GM12892 (cell line): ENCODE data around the gene RAP2A.

Experiments used
- DNase-seq: peaks from one replicate; pipeline ENCODE4 v3.0.0; 2011; ENCODE audit not compliant: insufficient read length
- FAIRE-seq: peaks from 2 replicates; lab custom pipeline; 2011; peaks lifted over from hg19 to GRCh38; lab: Jason Lieb, UNC
- POLR2A ChIP-seq: IDR thresholded peaks from 2 replicates; pipeline ENCODE4 v1.6.1; 2011; ENCODE audit warnings: low read depth, low read length, control low read depth
- POLR2AphosphoS5 ChIP-seq: IDR thresholded peaks from 2 replicates; pipeline ENCODE4 v1.6.1; 2011; ENCODE audit warnings: low read depth, low read length, control low read depth
- TAF1 ChIP-seq: IDR thresholded peaks from 2 replicates; pipeline ENCODE4 v1.6.1; 2011; ENCODE audit warnings: low read depth, mild to moderate bottlenecking, control low read depth, low read length, borderline replicate concordance

Gene RAP2A

GRCh38 chr13:97464561-97464960 lies 30.6 kb downstream of the RAP2A start:
- TF ChIP-seq TAF1 (no peak), POLR2A (no peak), POLR2AphosphoS5 (no peak)
- DNase-seq: no peak
- no peak for FAIRE-seq

- DNase-seq (no peak), FAIRE-seq (no peak)
- TF ChIP-seq TAF1 (no peak), POLR2A (no peak), POLR2AphosphoS5 (no peak)
Observed at GRCh38 chr13:97466722-97467121, 32.8 kb downstream of the RAP2A start.

GRCh38 chr13:97468331-97468730 lies 34.4 kb downstream of the RAP2A start:
- FAIRE-seq (no peak), DNase-seq (no peak)
- TF ChIP-seq POLR2A: no peak
- no peak for TF ChIP-seq TAF1
- no peak for TF ChIP-seq POLR2AphosphoS5

GRCh38 chr13:97471711-97472110 lies 37.7 kb downstream of the RAP2A start:
- no peak for TF ChIP-seq TAF1
- TF ChIP-seq POLR2AphosphoS5: no peak
- TF ChIP-seq POLR2A: no peak
- DNase-seq (no peak), FAIRE-seq (no peak)

- no peak for TF ChIP-seq TAF1
- no peak for TF ChIP-seq POLR2AphosphoS5
- TF ChIP-seq POLR2A: no peak
- DNase-seq (no peak), FAIRE-seq (no peak)
Observed at GRCh38 chr13:97474349-97474980, 40.5 kb downstream of the RAP2A start.

- TF ChIP-seq POLR2A: no peak
- TF ChIP-seq POLR2AphosphoS5: no peak
- no peak for TF ChIP-seq TAF1
- FAIRE-seq (no peak), DNase-seq (no peak)
Observed at GRCh38 chr13:97475011-97475410, 41.0 kb downstream of the RAP2A start.

- FAIRE-seq (no peak), DNase-seq (no peak)
- TF ChIP-seq TAF1 (no peak), POLR2A (no peak), POLR2AphosphoS5 (no peak)
Observed at GRCh38 chr13:97477844-97478243, 43.9 kb downstream of the RAP2A start.

GRCh38 chr13:97478247-97478646 lies 44.3 kb downstream of the RAP2A start:
- FAIRE-seq (no peak), DNase-seq (no peak)
- TF ChIP-seq POLR2A (no peak), TAF1 (no peak), POLR2AphosphoS5 (no peak)

- TF ChIP-seq POLR2A: no peak
- no peak for TF ChIP-seq POLR2AphosphoS5
- no peak for TF ChIP-seq TAF1
- DNase-seq: no peak
- FAIRE-seq: no peak
Observed at GRCh38 chr13:97483465-97483864, 49.5 kb downstream of the RAP2A start.

GRCh38 chr13:97484301-97484700 lies 50.3 kb downstream of the RAP2A start:
- no peak for FAIRE-seq
- no peak for DNase-seq
- TF ChIP-seq POLR2AphosphoS5: no peak
- no peak for TF ChIP-seq POLR2A
- no peak for TF ChIP-seq TAF1

- TF ChIP-seq POLR2AphosphoS5 (no peak), POLR2A (no peak), TAF1 (no peak)
- FAIRE-seq (no peak), DNase-seq (no peak)
Observed at GRCh38 chr13:97485320-97485719, 51.4 kb downstream of the RAP2A start.

GRCh38 chr13:97490702-97491307 lies 56.8 kb downstream of the RAP2A start:
- FAIRE-seq: no peak
- no peak for DNase-seq
- TF ChIP-seq POLR2AphosphoS5: no peak
- TF ChIP-seq POLR2A: no peak
- TF ChIP-seq TAF1: no peak

GRCh38 chr13:97491452-97491851 lies 57.5 kb downstream of the RAP2A start:
- no peak for FAIRE-seq
- TF ChIP-seq TAF1 (no peak), POLR2AphosphoS5 (no peak), POLR2A (no peak)

More at GRCh38 chr13:97491452-97491851, 57.5 kb downstream of the RAP2A start:
- no peak for DNase-seq
